ENCODE results near the gene FRA10AC1.

- TF ChIP-seq POLR2A (IDR thresholded peaks at IDR 0.05; ENCODE audit: low read length): no peak
- TF ChIP-seq GATA1 (IDR thresholded peaks at IDR 0.05; ENCODE audit: low read depth, low read length): no peak
Measured at GRCh38 chr10:93656155-93656554, 46.2 kb downstream of the FRA10AC1 start.

Data from erythroblast (primary cell).